K562 (cell line): ENCODE measurements around the gene SULT2B1. TPM values are rescaled to one million over a fixed set of nuclear protein-coding genes. Genes with fewer than 3 reads are reported as not detected.

ENCODE experiments used
- ATF1 ChIP-seq, 2 experiments: fragments of 450-650 bp in 1 of 2; IDR thresholded peaks; 2 replicates each; pipeline ENCODE4 v1.6.1; 2016; ENCODE audit warnings: missing compliant biosample characterization in 1 of 2, missing genetic modification characterization in 1 of 2
- CBFA2T2 ChIP-seq: fragments of 450-650 bp; conservative IDR thresholded peaks from 2 replicates; pipeline ENCODE4 v1.6.1; 2017; ENCODE audit warnings: mild to moderate bottlenecking
- CBFB ChIP-seq: sonication (generic); formaldehyde crosslinking; IDR thresholded peaks from 2 replicates; pipeline ENCODE4 v1.4.0; 2020; ENCODE audit warnings: mild to moderate bottlenecking, missing genetic modification reagents
- DPF2 ChIP-seq: fragments of 450-650 bp; IDR thresholded peaks from 2 replicates; pipeline ENCODE4 v1.6.1; 2016
- ILK ChIP-seq: fragments of 450-650 bp; IDR thresholded peaks from 2 replicates; pipeline ENCODE4 v1.6.1; 2016; ENCODE audit warnings: missing genetic modification characterization, low read depth, mild to moderate bottlenecking, missing compliant biosample characterization, moderate library complexity, borderline replicate concordance
- KAT7 ChIP-seq: sonication (generic); formaldehyde crosslinking; IDR thresholded peaks from 2 replicates; pipeline ENCODE4 v1.8.0; 2022; ENCODE audit warnings: missing genetic modification reagents, mild to moderate bottlenecking, borderline replicate concordance
- KDM1A ChIP-seq, 2 experiments: fragments of 450-650 bp; IDR thresholded peaks; 2 replicates each; pipeline ENCODE4 v1.6.1; 2016; ENCODE audit warnings: mild to moderate bottlenecking in 2 of 2
- KLF1 ChIP-seq: fragments of 450-650 bp; IDR thresholded peaks from 2 replicates; pipeline ENCODE4 v1.6.1; 2016; ENCODE audit warnings: missing genetic modification characterization, missing compliant biosample characterization
- MTF1 ChIP-seq: fragments of 250-450 bp; sonication (Bioruptor Pico); IDR thresholded peaks from 2 replicates; pipeline ENCODE4 v1.9.0; 2021; ENCODE audit warnings: moderate library complexity, mild to moderate bottlenecking, inconsistent platforms, borderline replicate concordance
- NFIC ChIP-seq: fragments of 450-650 bp; IDR thresholded peaks from 2 replicates; pipeline ENCODE4 v1.6.1; 2017; ENCODE audit warnings: mild to moderate bottlenecking, inconsistent platforms
- NFRKB ChIP-seq: fragments of 450-650 bp; IDR thresholded peaks from 2 replicates; pipeline ENCODE4 v1.6.1; 2016; ENCODE audit warnings: low read depth
- PRDM10 ChIP-seq: fragments of 450-650 bp; IDR thresholded peaks from 2 replicates; pipeline ENCODE4 v1.6.1; 2018; ENCODE audit not compliant: partially characterized antibody
- RBM25 ChIP-seq: fragments of 200-400 bp; formaldehyde crosslinking; IDR thresholded peaks from 2 replicates; pipeline ENCODE4 v1.6.1; 2018; ENCODE audit warnings: low read length, low read depth, moderate library complexity; ENCODE audit not compliant: severe bottlenecking
- RREB1 ChIP-seq: fragments of 250-450 bp; sonication (Bioruptor Pico); IDR thresholded peaks from 2 replicates; pipeline ENCODE4 v1.4.0; 2020
- SMARCA5 ChIP-seq: fragments of 450-650 bp; IDR thresholded peaks from 2 replicates; pipeline ENCODE4 v1.6.1; 2016
- SUPT5H ChIP-seq: fragments of 450-650 bp; IDR thresholded peaks from 2 replicates; pipeline ENCODE4 v1.6.1; 2016
- TARDBP ChIP-seq: fragments of 450-650 bp; IDR thresholded peaks from 2 replicates; pipeline ENCODE4 v1.6.1; 2016
- ZNF57 ChIP-seq: fragments of 450-650 bp; formaldehyde crosslinking; IDR thresholded peaks from 2 replicates; pipeline ENCODE4 v1.4.0; 2020; ENCODE audit warnings: mild to moderate bottlenecking, moderate library complexity
- polyA plus RNA-seq, 8 experiments: library from polyadenylated mRNA; depleted of rRNA in 4 of 8; stranded (reverse) in 5 of 8; unstranded in 3 of 8; fragments of >200 nt; fragmentation: Nextera tagmentation in 2 of 8; fragmentation: Illumina TruSeq in 1 of 8; extraction: Ambion mirVana in 2 of 8; extraction: Trizol in 1 of 8; gene quantifications; 2 replicates each; pipeline versions ENCODE4 v1.2.1 to v1.2.3, GENCODE V29; 2011 to 2014; ENCODE audit warnings: inconsistent platforms in 1 of 8, missing spikeins in 1 of 8
- total RNA-seq, 7 experiments: library from RNA; depleted of rRNA in 6 of 7; stranded (reverse); fragments of >200 nt in 6 of 7; fragmentation: Illumina TruSeq in 2 of 7; extraction: Trizol in 2 of 7; gene quantifications; 2 replicates each; pipeline versions ENCODE4 v1.2.1 to v1.2.3, GENCODE V29; 2011 to 2021; ENCODE audit warnings: low replicate concordance in 1 of 7

The SULT2B1 gene
- total and polyA plus RNA-seq, 9 of the 15 experiments (the other 6 are each of a cell fraction or from before 2014, with no cell fraction given): 0.09 to 0.62 (median 0.22) TPM; not detected in 2

GRCh38 chr19:48619692-48620585, 68.0 kb downstream of the SULT2B1 start (continued):
- TF ChIP-seq RREB1 (0 out of 2 replicates have a peak, but pooled peaks have one; percentile 35), MTF1 (CRISPR knock-in tag) (0 out of 2 replicates have a peak, but pooled peaks have one; percentile 18), NFRKB (peak; percentile 14; the same call in 1 of the 2 replicates), SMARCA5 (peak; percentile 100), DPF2 (peak; percentile 76; the same call in 1 of the 2 replicates), CBFA2T2 (no peak), TARDBP (no peak), ILK (no peak), PRDM10 (peak; percentile 4), ATF1 (CRISPR knock-in tag; IDR thresholded peaks at IDR 0.05) (no peak), ATF1 (tag; IDR thresholded peaks at IDR 0.05) (no peak), KAT7 (CRISPR knock-in tag) (no peak), KLF1 (tag) (no peak), RBM25 (peak; percentile 96), NFIC (0 out of 2 replicates have a peak, but pooled peaks have one; percentile 3), KDM1A (IDR thresholded peaks at IDR 0.05) (peak; percentile 96 to 99), ZNF57 (no peak), SUPT5H (no peak), CBFB (CRISPR knock-in tag) (no peak)
